HL-60 (cell line): Measurements from ENCODE around the gene PDCD6IP.

Experiments
- CTCF ChIP-seq: IDR thresholded peaks from one replicate; pipeline ENCODE4 v1.5.1; 2011; ENCODE audit warnings: low read length, control low read depth, inconsistent platforms; ENCODE audit not compliant: insufficient read depth
- GABPA ChIP-seq: IDR thresholded peaks from 2 replicates; pipeline ENCODE4 v1.6.1; 2012; ENCODE audit warnings: low read depth

- TF ChIP-seq GABPA: no peak
- no peak for TF ChIP-seq CTCF
Observed at GRCh38 chr3:33777996-33778395, 20.4 kb upstream of the PDCD6IP start.
